Breast epithelium (tissue), 4 donors: Measurements from ENCODE around the gene GNB3. TPM values are rescaled to one million over a fixed set of nuclear protein-coding genes. Genes with fewer than 3 reads are reported as not detected.

Experiments
- DNase-seq, 2 donors: peaks; one replicate each; pipeline ENCODE4 v3.0.0-alpha.2; 2019; ENCODE audit warnings: low spot score in 2 of 2
- H3K27ac ChIP-seq, 2 donors: fragments of 200-600 bp; sonication (generic) in 1 of 2; one replicate each; pipeline ENCODE4 v1.5.1; 2016 to 2019; ENCODE audit warnings: mild to moderate bottlenecking in 1 of 2
- H3K27me3 ChIP-seq, 2 donors: fragments of 200-600 bp; sonication (generic) in 1 of 2; one replicate each; pipeline versions ENCODE4 v1.5.1 to v1.6.0; 2017 to 2019; ENCODE audit warnings: control low read depth in 1 of 2, mild to moderate bottlenecking in 1 of 2
- H3K36me3 ChIP-seq: fragments of 200-600 bp; one replicate; pipeline ENCODE4 v1.5.1; 2019
- H3K4me1 ChIP-seq, 2 donors: fragments of 200-600 bp; sonication (generic); one replicate each; pipeline ENCODE4 v1.5.1; 2016 to 2019; ENCODE audit warnings: control low read depth in 1 of 2
- H3K4me3 ChIP-seq, 3 donors: fragments of 200-600 bp; sonication (generic); 1 replicate in 2 of 3; 2 replicates in 1 of 3; pipeline ENCODE4 v1.5.1; 2016 to 2019; ENCODE audit warnings: mild to moderate bottlenecking in 3 of 3, moderate library complexity in 2 of 3
- H3K9me3 ChIP-seq, 2 donors: fragments of 200-600 bp; sonication (generic) in 1 of 2; one replicate each; pipeline ENCODE4 v1.5.1; 2016 to 2019; ENCODE audit warnings: control low read depth in 1 of 2
- CTCF ChIP-seq, 3 donors: fragments of 450-650 bp; IDR thresholded peaks; one replicate each; pipeline ENCODE4 v1.5.1; 2016 to 2017; ENCODE audit warnings: antibody characterized with exemption in 3 of 3, mild to moderate bottlenecking in 3 of 3, moderate library complexity in 3 of 3
- POLR2A ChIP-seq: fragments of 450-650 bp; IDR thresholded peaks from one replicate; pipeline ENCODE4 v1.6.1; 2016; ENCODE audit warnings: antibody characterized with exemption, mild to moderate bottlenecking, moderate library complexity
- POLR2AphosphoS5 ChIP-seq, 3 donors: sonication (generic); formaldehyde crosslinking; IDR thresholded peaks; one replicate each; pipeline ENCODE4 v1.6.1; 2017; ENCODE audit warnings: antibody characterized with exemption in 3 of 3
- intact Hi-C: fragments of 100-400 bp; cut with DNase I; formaldehyde crosslinking; loops from one replicate; pipeline ENCODE4 v1.15.1; 2023; ENCODE audit warnings: low total_unique reads
- total RNA-seq, 3 donors: library from RNA; depleted of rRNA; stranded (reverse); fragments of >200 nt; gene quantifications; one replicate each; pipeline ENCODE4 v1.1.0, GENCODE V29; 2016

Gene GNB3
- total RNA-seq, 3 donors from 2014 or later = 0.80 to 3.3 (median 2.2) TPM

GRCh38 chr12:6851921-6852650 is 11.4 kb downstream of the GNB3 start, which contains the start of gene USP5:
Gene USP5 (plus strand): TSS chr12:6852150. CDS start chr12:6852180, 30 bp downstream.
- H3K27ac ChIP-seq = peak within 1 kb of the TSS; percentile 93 to 94
- H3K36me3 ChIP-seq = no peaks in the 10 kb centered on the region
- H3K4me3 ChIP-seq = peak within 1 kb of the TSS; percentile 74 to 80 (median 75)
- no peaks in the 10 kb centered on the region for H3K9me3 ChIP-seq
- TF ChIP-seq CTCF (IDR thresholded peaks at IDR 0.05) = no peak
- peak; percentile 85 to 90 (median 90) for TF ChIP-seq POLR2AphosphoS5 (IDR thresholded peaks at IDR 0.05)
- intact Hi-C loops = no loop called here
- no peaks in the 10 kb centered on the region for H3K27me3 ChIP-seq
- peaks cover 4 to 6% of the 10 kb centered on the region in 2 donors for H3K4me1 ChIP-seq
- peak; percentile 98 to 99 for DNase-seq

- TF ChIP-seq POLR2A (no peak), CTCF (IDR thresholded peaks at IDR 0.05) (no peak), POLR2AphosphoS5 (IDR thresholded peaks at IDR 0.05) (no peak)
- Histone ChIP-seq H3K9me3 (no peaks in the 10 kb centered on the region), H3K36me3 (no peaks in the 10 kb centered on the region), H3K4me3 (peak overlapping the region; percentile 74 to 80 (median 75)), H3K27me3 (no peaks in the 10 kb centered on the region), H3K27ac (peak overlapping the region; percentile 64 to 94), H3K4me1 (peaks cover 4 to 6% of the 10 kb centered on the region in 2 donors)
- intact Hi-C loops = no loop called here
- no peak for DNase-seq
Observed at GRCh38 chr12:6852651-6853354, 12.1 kb downstream of the GNB3 start.

GRCh38 chr12:6853626-6854025 is 12.9 kb downstream of the GNB3 start:
- H3K9me3 ChIP-seq = no peaks in the 10 kb centered on the region
- no peak overlapping the region for H3K4me3 ChIP-seq
- no peak for DNase-seq
- H3K4me1 ChIP-seq = peaks cover 4 to 6% of the 10 kb centered on the region in 2 donors
- no peaks in the 10 kb centered on the region for H3K36me3 ChIP-seq
- TF ChIP-seq CTCF (IDR thresholded peaks at IDR 0.05) = no peak
- no peak for TF ChIP-seq POLR2A
- TF ChIP-seq POLR2AphosphoS5 (IDR thresholded peaks at IDR 0.05) = no peak
- intact Hi-C loops = no loop called here
- peak overlapping the region in 1 of 2 donors; percentile 64 for H3K27ac ChIP-seq
- no peaks in the 10 kb centered on the region for H3K27me3 ChIP-seq

GRCh38 chr12:6854036-6854435 is 13.3 kb downstream of the GNB3 start:
- peaks cover 4 to 6% of the 10 kb centered on the region in 2 donors for H3K4me1 ChIP-seq
- no peaks in the 10 kb centered on the region for H3K36me3 ChIP-seq
- H3K9me3 ChIP-seq = no peaks in the 10 kb centered on the region
- H3K27ac ChIP-seq = peak overlapping the region in 1 of 2 donors; percentile 64
- DNase-seq = no peak
- TF ChIP-seq POLR2A (no peak), CTCF (IDR thresholded peaks at IDR 0.05) (no peak), POLR2AphosphoS5 (IDR thresholded peaks at IDR 0.05) (no peak)
- no peak overlapping the region for H3K4me3 ChIP-seq
- intact Hi-C loops = no loop called here
- no peaks in the 10 kb centered on the region for H3K27me3 ChIP-seq

GRCh38 chr12:6855322-6855721 is 14.6 kb downstream of the GNB3 start:
- intact Hi-C loops = no loop called here
- peaks cover 4 to 6% of the 10 kb centered on the region in 2 donors for H3K4me1 ChIP-seq
- no peak for DNase-seq
- H3K9me3 ChIP-seq = no peaks in the 10 kb centered on the region
- TF ChIP-seq CTCF (IDR thresholded peaks at IDR 0.05) (no peak), POLR2AphosphoS5 (IDR thresholded peaks at IDR 0.05) (no peak), POLR2A (no peak)
- H3K27me3 ChIP-seq = no peaks in the 10 kb centered on the region
- peaks cover under 1% of the 10 kb centered on the region for H3K36me3 ChIP-seq
- no peak overlapping the region for H3K4me3 ChIP-seq
- no peak overlapping the region for H3K27ac ChIP-seq
